GM04503 (cell line): ENCODE measurements around the gene OSBPL6.
"Not testable (repeated sequence)": the region's sequence is repeated elsewhere in the genome, so short reads cannot be mapped to it uniquely, and the experiment has no call there.

Source experiments
- DNase-seq: peaks from one replicate; pipeline ENCODE4 v3.0.0-alpha.2; 2012; ENCODE audit warnings: low read depth

OSBPL6 gene

DNA sequence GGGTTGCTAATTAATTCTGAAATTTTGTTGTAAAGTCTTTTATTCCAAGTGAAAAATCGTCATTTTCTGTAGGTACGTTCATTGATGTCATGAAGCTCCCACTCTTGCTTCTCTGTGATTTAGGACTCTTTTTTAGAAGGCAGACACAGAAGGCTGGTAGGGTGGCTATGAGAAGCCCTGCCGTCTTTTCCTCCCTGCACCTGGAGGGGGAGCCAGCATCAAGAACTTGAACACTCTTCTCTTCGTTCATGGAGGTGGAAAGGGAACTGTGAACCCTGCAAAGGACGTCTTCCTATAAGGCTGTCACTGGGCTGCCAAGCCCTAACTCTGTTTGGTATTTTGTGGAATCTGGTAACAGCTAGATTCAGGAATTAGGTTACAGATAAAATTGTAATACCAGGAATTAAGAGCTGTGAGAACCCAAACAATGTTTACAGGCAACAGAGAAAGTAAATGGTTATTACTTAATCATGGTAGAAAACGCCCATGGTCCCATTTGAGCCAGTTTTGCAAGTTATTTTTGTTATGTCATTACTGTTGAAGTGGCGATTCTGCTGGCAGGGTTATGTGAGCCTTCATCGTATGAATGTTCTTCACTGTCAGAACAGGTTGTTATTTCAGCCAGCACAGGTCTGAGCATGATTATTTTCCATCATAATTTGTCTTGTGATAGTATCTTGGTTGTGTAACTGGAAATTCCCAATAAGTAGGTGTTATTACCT lies 112.2 kb downstream of the OSBPL6 start:
- no peak for DNase-seq

GRCh38 chr2:178307650-178308049 lies 113.3 kb downstream of the OSBPL6 start:
- no peak for DNase-seq

- no peak for DNase-seq
Measured at GRCh38 chr2:178309541-178309940, 115.2 kb downstream of the OSBPL6 start.

DNA sequence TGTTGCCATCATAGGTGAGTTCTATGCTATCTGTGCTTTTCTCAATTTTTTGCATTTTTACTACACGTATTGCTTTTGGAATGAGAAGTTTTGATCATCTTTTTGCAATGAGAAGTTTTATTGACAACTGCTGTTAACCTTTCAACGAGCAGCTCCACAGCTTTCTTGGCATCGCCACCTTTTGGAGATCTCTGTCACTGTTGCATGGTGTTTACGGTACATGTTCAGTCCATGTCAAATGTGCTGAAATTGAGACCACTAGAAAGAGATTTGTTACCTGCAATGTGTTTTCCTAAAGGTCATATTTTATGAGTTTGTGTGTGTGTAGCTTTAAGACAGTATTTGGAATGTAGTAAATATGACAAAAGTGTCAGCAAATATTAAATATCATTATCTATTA lies 120.8 kb downstream of the OSBPL6 start:
- DNase-seq = no peak

GRCh38 chr2:178315488-178315948 lies 121.2 kb downstream of the OSBPL6 start:
- no peak for DNase-seq

GRCh38 chr2:178317811-178318210 lies 123.5 kb downstream of the OSBPL6 start:
- DNase-seq = no peak

DNA sequence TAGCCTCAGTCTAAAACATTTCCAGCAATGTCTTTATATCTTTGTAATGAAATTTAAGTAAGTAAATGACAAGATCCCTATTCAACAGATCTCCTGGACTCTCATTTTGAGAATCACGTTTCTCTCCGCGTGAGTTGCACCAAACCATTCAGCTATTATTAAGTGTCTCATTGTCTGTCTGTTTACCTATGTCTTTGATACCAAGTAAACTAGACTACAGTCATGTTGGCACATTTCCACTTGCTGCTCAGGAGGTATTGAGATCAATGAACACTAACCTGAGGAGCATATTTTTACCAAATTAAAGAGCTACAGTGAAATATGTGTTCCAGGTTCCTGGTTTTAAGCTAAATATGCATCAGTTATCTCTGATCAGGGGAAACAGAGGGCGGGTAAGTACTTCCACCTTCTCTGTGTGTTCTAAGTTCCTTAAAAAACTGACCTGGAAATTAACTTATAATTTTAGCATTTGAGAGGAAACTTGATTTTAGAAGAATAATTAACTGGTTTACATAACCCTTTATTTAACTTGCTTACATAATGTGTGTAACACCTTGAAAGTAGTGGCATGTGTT lies 125.8 kb downstream of the OSBPL6 start:
- no peak for DNase-seq

- no peak for DNase-seq
Measured at GRCh38 chr2:178322068-178322467, 127.8 kb downstream of the OSBPL6 start.

DNA sequence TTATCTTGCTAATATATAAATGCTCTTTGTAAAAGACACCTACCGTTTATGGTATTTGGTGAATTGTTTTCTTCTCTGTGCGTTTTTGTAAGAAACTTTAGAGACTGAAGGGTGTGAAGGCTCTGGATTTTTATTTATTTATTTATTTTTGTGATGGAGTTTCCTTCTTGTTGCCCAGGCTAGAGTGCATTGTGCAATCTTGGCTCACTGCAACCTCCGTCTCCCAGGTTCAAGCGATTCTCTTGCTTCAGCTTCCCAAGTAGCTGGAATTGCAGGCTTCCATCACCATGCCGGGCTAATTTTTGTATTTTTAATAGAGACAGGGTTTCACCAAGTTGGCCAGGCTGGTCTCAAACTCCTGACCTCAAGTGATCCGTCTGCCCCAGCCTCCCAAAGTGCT lies 129.0 kb downstream of the OSBPL6 start:
- not testable (repeated sequence) for DNase-seq

GRCh38 chr2:178324077-178324476 lies 129.8 kb downstream of the OSBPL6 start:
- DNase-seq = no peak

GRCh38 chr2:178325268-178325667 lies 131.0 kb downstream of the OSBPL6 start:
- no peak for DNase-seq

GRCh38 chr2:178327516-178327915 lies 133.2 kb downstream of the OSBPL6 start:
- DNase-seq = no peak

DNA sequence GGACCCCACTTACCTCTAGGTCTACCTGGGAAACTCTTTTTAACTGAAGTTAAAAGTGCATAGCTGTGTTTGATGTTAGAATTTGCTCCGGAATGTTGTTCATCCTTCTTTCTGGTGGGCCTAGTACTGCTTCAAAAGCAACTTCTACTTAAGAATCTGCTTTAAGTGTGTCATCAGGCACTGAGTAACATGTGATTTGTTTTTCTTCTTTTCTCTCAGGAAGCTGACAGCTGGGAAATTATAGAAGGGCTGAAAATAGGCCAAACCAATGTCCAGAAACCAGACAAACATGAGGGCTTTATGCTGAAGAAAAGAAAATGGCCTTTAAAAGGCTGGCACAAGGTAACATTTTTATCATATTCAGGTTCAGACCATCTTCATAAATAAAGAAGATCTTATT lies 133.7 kb downstream of the OSBPL6 start:
- no peak for DNase-seq

DNA sequence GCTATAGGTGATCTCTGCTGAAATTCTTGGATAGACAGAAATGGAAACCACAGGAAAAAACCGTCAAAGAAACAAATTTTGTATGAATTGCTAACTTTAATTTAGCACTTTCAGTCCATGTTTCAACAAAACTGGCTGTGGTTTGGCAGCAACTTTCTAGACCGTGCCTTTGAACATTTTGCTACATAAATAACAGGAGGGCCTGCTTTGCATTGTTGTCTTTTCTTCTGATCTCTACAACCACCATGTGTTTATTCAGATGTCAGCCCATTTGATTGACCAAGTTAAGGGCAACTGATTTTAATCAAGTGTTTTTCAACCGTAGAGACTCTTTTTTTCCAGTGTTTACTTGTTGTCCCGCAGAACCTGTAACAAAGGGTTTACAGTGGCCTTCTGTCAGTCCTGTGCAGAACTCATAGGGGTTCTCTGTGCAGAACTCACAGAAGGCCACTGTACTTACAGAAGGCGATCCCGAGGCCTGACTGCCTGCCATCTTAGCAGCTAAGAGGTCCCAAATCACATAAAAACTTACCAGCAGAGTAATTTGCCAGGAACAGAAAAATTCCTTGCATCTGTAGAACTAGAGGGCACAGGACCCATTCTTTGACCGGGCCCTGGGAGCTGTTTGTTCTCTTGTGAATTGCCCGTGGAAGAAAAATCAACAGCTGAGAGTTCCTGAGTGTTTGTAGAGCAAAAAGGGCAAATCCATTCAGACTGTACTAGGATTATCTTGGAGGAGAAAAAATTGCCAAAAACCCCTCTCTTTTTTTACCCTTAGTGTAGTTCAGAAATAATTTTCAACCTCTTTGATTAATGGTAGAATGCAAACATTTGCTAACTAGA lies 136.1 kb downstream of the OSBPL6 start:
- DNase-seq = no peak

DNA sequence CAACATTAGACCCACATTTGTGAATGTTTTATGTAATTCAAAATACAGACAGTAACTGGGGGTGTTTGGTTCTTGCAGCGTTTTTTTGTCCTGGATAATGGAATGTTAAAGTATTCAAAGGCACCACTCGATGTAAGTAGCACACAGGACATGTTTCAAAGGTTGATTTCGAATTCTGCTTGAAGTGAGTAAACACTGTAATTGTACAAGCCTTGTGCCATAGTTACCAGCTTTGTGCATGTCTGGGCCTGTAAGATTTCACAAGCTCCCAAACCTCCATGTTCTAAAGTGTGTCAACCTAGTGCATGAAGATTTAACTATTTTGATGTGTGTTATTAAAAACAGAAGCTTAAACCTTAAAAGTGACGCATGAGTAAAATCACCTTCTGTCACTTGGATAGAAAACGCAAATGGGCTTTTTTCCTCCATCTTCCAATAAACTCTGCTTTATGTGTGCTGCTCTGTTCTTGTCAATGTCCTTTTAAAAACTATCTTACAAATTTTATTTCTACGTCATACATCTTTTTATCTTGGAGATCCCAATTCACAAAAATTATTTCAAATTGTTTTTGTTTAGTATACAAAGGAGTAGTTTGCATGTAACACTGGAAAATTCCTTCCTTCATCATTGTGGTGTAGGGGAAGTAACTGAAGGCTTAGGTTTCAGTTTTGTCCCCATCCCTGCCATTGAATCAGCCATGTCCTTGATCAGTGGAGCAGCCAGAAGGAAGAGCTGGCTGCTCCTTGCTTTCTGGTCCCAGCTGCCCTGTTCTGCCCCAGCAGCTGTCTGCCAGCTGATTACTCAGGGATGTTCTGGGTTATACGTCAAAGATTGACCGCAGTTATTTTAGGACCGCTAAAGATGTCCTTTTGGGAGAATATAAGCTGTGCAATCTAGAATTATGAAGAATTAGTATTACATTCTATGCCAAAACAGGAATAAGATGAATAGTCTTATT lies 137.4 kb downstream of the OSBPL6 start:
- no peak for DNase-seq

GRCh38 chr2:178333851-178334250 lies 139.5 kb downstream of the OSBPL6 start:
- DNase-seq = no peak

DNA sequence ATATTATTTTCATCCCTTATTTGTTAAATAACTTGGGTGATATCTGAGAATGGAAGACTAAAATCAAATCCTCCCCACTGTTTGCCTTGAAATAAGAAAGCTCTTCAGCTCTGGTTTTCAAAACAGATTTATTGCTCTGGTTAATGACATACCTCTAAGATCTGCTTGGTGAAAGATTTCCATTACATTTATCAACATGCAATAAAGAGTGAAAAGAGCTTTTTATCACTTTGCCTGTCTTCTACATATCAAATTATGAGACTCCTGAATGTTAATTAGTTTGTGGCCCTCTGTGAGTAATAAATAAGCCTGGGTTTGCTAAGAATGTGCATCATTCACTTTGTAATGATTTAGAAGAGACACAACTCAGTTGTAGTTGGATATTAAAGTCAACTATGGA lies 140.9 kb downstream of the OSBPL6 start:
- no peak for DNase-seq

DNA sequence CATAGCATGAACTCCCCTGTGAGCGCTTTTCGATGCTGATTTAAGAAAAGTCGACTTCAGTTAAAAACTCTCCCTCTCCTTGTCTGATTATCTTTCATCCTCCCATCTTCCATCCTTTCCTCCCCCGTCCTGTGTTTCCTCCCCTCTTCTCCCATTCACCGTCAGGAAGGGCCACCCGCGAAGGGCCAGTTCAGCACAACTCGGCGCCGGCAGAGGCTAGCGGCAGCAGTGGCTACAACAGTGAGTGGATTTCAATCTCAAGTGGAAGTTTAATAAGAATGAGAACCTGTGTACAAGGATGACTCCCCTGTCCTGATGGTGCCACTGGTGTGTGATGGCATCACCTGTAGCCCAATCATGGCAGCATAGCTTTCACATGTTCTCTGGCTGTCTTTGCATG lies 149.8 kb downstream of the OSBPL6 start:
- DNase-seq = no peak

DNA sequence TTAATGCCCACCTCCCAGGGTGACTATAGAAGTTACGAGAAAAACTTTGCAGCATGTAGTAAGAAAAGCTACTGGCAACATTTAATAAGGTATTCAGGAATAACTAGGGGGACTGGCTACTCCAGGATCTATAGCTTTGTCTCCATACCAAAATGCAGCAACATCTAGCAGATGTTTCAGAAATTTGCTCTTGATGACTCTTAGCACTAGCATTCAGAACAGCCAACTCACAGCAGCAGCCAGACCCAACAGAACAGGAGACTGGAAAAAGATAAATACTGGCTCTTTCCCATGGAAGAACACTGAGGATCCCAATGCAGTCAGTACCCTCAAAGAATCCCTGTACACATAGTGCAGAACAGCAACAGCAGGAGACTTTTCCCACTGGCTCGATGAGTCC lies 151.6 kb downstream of the OSBPL6 start:
- peak; percentile 16 for DNase-seq

DNA sequence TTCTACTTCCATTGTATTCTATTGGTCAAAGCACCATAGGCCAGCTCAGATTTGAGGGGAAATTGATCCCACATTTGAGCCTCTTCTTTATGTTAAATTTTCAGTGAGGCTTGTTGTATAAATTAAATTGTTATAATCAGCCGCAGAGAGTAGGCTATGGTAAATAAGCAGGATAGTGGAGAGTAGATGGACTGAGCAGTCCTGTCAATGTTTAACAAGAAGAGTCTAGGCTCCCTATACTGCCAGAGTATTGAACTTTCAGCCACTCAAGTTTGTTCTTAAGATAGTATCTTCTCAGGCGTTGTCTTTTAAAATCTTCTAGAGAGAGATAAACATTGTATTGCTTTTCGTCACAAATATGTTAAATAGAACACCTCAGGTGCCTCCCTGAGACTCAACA lies 155.7 kb downstream of the OSBPL6 start:
- no peak for DNase-seq

DNA sequence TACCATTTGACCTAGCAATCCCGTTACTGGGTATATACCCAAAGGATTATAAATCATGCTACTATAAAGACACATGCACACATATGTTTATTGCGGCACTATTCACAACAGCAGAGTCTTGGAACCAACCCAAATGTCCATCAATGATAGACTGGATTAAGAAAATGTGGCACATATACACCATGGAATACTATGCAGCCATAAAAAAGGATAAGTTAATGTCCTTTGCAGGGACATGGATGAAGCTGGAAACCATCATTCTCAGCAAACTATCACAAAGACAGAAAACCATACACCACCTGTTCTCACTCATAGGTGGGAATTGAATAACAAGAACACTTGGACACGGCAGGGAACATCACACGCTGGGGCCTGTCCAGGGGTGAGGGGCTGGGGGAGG lies 163.4 kb downstream of the OSBPL6 start:
- not testable (repeated sequence) for DNase-seq
